GM21423 (cell line): ENCODE results near the gene ZFAND3.
"Not testable (repeated sequence)": the region's sequence is repeated elsewhere in the genome, so short reads cannot be mapped to it uniquely, and the experiment has no call there.

Experiments used
- ATAC-seq: cut with Tn5 transposase; IDR thresholded peaks from one replicate; pipeline ENCODE4 v1.9.1; 2021; ENCODE audit warnings: mild to moderate bottlenecking, moderate library complexity; ENCODE audit not compliant: unreplicated experiment

ZFAND3 gene

DNA sequence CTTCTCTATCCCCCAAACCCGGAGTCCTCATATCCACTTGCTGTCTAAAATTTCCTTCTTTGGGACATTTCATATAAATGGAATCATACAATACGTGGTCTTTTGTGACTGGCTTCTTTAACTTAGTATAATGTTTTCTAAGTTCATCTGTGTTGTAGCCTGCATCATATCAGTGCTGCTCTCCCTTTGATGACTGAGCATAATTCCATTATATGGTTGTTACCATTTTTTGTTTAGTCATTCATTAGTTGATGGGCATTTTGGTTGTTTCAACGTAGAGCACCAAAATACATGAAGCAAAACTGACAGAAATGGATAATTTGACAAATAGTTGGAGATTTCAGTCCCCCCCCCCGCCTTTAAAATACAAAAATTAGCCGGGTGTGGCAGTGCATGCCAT is 71.5 kb downstream of the ZFAND3 start:
- ATAC-seq: no peak

DNA sequence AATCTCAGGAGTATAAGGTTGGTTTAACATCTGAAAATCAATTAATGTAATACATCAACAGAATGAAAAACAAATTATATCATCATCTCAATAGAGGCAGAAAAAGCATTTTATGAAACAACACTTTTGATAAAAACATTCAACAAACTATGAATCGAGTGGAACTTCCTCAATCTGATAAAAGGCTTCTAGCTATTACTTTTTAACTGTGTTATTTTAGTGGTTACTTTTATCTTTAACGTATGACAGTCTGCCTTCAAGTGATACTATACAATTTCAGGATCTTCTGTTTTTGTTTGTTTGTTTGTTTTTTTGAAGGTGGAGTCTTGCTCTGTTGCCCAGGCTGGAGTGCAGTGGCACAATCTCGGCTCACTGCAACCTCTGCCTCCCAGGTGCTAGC is 73.7 kb downstream of the ZFAND3 start:
- ATAC-seq: no peak

DNA sequence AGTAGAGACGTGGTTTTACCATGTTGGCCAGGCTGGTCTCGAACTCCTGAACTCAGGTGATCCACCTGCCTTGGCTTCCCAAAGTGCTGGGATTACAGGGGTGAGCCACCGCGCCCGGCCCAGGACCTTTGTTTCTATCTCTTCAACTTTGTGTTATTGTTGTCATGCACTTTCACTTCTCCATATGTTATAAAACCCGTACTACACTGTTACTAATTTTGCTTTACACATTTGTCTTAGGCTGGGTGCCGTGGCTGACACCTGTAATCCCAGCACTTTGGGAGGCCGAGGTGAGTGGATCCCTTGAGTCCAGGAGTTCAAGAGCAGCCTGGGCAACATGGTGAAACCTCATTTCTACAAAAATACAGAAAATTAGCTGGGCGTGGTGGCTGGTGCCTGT is 74.2 kb downstream of the ZFAND3 start:
- not testable (repeated sequence) for ATAC-seq

DNA sequence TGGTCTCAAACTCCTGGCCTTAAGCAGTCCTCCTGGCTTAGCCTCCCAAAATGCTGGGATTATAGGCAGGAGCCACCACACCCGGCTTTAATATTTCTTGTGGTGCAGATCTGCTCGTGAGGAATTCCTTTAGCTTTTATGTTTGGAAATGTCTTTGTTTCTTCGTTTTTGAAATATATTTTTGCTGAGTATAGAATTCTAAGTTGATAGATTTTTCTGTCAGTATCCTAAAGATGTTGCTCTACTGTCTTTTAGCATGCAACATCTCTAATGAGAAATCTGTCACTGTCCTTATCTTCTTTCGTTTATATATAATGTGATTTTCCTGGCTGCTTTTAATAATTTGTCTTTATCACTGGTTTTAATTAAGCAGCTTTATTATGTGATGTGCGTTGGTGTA is 75.1 kb downstream of the ZFAND3 start:
- no peak for ATAC-seq

DNA sequence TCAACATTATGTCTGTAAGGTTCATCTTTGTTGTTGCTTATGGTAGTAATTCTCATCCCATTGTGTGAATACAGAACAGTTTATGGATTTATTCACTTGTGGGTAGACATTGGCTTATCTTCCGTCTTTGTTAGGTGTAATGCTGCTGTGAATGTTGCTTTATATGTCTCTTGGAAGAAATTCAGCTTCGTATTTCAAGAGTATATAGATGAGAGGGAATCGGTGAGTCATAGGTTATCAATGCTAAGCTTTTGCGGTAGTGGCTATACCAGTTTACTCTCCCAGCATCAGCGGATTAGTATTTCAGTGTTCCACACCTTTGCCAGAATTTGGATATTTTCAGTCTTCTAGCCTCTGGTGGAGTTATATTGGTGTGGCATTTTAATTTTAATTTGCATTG is 77.8 kb downstream of the ZFAND3 start:
- no peak for ATAC-seq

DNA sequence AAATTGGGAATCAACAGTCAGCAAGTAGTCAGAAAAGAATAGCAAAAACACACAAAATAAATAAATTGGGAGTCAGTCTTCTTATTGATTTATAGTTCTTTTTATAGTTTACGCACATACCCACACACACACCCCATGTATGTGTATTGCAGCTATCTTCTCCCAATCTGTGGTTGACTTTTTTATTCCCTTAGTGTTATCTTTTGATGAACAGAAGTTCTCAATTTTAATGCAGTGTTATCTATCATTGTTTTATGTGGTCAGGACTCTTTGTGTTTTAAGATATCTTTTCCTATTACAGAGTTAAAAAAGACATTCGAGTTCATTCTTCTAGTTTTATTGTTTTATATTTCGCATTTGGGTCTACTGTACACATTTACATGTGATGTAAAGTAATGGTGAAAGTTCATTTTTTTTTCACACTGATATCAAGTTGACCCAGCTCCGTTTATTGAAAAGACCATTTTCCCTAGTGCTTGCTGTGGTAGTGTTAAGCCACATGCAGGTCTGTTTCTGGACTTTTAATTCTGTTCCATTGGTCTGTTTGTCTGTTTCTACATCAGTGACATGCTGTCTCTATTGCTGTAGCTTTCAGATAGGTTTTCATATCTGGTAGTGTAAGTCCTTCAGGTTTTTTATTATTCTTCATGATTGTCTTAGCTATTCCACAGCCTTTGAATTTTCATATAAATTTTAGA is 78.4 kb downstream of the ZFAND3 start:
- no peak for ATAC-seq

DNA sequence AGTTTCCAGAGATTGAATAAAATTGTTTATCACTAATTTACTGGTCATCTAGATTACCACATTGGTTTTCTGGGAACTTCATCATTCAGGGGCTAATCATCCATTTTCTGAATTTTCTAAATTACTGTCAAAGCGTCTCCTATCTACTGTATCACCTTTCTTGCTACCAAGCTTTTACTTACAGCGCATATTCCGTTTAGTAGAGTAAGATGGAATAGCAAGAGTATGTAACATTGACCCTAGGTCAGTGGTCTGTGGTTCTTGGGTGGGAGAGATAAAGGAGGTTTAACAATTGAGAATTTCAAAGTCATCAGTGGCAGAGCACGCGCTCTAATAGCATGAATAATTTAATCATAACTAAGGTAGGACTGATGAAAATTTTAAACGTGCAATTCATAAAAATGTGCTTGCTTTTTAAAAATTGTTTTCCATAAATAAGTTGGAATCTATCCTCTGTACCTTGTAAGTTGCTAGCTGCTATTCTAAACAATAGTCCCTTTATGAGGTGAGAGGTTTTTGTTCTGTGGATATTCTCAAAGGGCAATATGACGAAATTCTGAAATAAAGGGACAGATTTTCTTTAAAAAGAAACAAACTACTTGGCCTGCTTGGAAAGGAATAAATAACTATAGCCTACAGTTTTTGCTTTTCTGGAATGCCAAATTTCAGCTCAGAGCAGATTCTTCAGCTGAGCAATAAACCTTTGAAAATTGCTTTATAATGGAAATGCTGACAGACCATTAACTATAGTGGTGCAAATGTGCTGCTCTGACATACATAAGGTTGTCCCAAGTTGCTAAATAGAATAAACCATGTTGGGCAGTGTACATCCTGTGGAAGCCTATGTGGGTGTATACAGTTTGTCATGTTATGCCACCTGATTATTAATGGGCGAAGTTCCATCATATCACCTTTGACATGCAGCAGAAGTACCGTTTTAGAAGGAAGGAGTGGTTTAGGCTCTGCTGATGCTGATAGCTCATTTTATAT is 84.1 kb downstream of the ZFAND3 start:
- ATAC-seq: no peak

DNA sequence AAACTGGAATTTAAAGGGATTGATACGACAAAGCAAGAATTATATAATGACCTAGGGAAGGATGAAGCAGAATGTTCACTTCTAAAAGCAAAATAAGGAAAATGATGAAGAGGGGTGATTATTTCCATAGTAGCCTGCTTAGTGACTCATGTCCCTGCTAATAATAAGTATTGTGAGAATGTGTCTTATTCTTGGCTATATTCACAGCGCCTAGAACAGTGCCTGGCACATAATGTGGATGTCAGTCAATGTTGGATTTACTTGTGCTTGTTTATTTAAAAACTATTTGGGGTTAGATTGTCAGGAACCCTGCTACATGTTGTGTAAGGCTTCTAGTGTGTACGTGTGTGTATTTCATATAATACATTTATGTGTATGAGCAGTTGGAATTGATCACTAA is 85.1 kb downstream of the ZFAND3 start:
- ATAC-seq: no peak

DNA sequence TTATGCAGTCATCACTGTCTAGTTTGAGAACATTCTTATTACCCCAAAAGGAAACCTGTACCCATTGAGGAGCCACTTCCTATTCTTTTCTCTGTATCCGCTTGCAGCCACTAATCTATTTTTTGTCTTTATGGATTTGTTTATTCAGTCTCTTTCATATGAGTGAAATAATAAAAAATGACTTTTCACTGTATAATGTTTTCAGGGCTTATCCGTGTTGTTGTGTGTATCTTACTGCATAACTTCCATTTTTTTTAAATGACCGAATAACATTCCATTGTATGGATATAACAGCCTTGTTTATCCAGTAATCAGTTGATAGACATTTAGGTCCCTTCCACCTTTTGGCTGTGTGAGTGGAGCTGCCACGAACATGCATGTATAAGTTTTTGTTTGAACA is 86.6 kb downstream of the ZFAND3 start:
- no peak for ATAC-seq

DNA sequence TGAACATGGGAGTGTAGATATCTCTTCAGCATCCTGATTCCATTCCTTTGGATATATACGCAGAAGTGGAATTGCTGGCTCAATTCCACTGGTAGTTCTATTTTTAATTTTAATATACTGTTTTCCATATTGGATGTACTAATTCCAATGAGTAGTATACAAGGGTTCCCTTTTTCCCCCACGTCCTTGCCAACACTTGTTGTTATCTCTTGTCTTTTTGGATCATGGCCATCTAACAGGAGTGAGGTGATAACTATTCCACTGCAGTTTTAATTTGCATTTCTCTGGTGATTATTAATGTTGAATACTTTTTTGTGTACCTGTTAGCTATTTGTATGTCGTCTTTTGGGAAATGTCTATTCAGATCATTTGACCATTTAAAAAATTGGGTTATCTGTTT is 91.5 kb downstream of the ZFAND3 start:
- no peak for ATAC-seq

DNA sequence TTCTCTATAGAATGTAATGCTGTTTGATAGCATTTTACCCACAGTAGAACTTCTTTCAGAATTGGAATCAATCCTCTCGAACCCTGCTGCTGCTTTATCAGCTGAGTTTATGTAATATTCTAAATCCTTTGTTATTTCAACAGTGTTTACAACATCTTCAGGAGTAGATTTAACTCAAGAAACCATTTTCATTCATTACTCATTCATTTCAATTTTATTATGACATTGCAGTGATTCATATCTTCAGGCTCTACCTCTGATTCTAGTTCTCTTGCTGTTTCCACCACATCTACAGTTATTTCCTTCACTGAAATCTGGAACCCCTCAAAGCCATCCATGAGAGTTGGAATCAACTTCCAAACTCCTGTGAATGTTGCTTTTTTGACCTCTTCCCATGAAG is 93.7 kb downstream of the ZFAND3 start:
- no peak for ATAC-seq

DNA sequence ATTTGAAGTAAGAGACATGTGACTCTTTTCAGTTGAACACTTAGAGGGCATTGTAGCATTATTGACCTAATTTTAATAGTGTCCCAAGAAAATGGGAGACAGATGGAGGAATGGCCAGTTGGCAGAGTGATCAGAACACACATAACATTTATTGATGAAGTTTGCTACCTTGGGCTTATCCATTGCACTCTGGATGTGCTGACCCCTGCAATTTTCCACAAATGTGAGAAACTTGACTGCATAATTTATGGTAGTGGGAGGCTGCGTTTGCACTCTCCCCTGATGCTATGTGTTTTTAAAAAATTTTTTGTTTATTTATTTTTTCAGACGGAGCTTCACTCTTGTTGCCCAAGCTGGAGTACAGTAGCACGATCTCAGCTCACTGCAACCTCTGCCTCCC is 95.9 kb downstream of the ZFAND3 start:
- ATAC-seq: no peak

DNA sequence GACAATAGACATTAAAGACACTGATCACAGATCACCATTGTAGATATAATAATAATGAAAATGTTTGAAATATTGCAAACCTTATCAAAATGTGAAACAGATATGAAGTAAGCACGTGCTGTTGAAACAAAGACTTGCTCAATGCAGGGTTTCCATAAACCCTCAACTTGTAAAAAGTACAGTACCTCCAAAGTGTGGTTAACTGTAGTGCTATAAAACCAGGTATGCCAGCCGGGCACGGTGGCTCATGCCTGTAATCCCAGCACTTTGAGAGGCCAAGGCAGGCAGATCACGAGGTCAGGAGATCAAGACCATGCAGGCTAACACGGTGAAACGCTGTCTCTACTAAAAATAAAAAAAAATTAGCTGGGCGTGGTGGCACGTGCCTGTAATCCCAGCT is 96.6 kb downstream of the ZFAND3 start:
- ATAC-seq: no peak

DNA sequence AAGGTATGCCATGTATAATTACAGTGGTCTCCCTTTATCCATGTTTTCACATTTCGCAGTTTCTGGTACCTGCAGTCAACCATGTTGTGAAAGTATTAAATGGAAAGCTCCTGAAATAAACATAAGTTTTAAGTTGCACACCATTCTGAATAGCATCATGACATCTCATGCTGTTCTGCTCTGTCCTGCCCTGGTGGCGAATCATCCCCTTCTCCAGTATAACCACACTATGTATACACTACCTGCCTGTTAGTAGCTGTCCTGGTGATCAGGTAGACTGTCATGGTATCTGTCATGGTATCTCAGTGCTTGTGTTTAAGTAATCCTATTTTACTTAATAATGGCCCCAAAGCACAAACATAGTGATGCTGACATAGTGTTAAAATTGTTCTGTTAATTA is 97.1 kb downstream of the ZFAND3 start:
- ATAC-seq: no peak

DNA sequence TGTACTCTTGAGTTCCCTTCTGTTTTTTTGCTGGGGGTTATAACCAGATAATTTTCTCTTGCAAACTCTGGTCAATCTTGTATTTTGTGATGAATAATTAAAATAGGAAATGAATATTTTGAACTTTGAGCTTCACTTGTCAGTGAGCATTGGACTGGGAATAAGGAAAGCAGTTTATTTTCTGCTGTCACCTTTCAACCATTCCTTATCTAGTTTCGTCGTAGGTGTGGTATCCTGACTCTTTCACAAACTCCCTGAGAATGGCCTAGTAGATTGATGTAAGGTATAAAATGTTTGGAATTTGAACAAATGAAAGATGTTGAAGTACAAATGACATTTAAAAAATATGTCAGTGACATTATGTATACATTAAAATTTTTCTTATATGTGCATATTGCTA is 98.0 kb downstream of the ZFAND3 start:
- no peak for ATAC-seq

DNA sequence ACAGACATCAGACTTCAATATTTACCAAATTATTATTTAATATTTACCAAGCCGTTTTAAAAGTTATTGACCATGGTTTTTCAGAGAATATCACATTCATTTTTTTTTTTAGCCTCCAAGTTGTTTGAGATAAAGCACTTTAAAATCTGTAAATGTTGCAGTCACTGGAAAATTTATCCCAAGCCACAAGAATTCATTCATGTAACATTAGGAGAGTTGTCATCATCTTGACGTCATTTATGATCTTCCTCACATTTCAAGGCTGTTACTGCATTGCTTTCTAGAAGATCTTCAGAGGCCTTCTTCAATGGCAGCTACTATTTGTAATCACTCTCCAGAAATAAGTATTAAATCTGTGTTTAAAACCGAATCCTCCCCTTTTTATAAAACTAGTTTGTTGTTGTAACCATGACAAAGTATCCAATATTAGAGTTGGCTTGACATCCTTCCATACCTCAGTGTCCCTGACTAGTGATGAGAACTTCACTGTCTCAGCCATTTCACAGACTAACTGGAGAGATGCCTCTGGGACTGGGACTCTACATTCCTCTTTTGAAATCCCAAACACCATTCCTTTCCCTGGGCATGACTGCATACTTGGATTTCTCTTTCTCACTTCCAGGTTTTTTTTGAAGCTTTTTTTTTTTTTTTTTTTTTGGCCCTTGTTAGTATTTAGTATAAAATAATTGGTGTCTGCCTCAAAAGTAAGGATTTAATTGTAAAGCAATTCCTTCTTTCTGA is 100.1 kb downstream of the ZFAND3 start:
- no peak for ATAC-seq

DNA sequence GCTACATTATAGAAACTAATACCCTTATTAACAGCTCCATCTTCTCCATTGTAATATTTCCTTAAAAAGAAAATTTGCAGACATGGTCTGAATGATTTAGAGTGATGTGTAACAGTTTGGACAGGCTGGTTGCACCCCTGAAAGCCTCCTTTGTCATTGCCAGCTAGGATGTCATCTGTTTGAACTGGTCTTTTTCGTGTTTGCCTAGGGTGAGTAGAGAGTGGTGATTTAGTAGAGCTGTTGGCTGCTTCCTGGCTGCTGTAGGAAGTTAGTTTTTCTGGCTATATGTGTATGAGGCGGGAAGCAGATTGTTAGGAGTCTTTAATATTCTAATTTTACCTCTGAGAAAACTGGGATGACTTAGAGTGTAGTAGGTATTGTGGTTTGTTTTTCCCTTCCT is 101.1 kb downstream of the ZFAND3 start:
- no peak for ATAC-seq

DNA sequence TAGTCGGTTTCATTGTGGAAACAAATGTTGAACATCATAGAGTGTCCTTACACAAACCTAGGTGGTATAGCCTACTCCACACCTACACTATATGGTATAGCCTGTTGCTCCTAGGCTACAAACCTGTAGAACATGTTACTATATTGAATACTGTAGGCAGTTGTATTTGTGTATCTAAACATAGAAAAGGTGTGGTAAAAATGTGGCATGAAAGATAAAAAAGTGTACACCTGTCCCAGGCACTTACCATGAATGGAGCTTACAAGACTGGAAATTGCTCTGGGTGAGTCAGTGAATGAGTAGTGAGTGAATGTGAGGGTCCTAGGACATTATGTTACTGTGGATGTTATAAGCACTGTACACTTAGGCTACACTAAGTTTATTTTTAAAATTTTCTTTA is 103.0 kb downstream of the ZFAND3 start:
- no peak for ATAC-seq

DNA sequence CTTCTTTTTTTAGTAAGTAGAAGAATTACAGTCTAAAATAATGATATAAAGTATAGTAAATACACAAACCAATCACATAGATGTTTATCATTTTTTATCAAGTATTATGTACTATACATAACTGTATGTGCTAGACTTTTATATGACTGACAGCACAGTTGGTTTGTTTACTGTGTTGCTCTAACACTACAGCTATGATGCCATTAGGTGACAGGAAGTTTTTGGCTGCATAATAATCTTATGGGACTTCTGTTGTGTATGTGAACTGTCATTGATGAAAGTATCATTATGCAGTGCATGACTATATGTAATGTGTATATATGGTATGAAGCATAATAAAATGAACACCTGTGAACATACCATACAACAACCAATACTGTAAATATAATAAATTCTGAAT is 104.0 kb downstream of the ZFAND3 start:
- ATAC-seq: no peak

DNA sequence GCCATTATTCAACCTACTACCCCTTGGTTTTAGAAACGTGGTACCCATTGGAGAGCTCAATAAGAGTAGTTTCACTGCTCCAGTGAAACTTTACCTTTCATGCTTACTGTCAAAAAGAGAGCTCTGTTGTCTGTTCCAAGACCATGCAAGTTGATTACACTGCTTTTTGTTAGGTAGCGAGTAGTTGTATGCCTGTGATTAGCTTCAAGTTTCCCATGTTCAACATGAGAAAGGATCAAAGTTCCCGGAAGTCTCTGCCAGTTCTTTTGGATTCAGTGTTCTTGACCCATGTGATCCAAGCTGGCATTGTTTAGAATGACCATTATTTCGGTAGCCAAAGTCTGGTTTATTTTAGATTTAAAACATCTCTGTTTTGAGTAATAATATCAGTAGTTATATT is 107.1 kb downstream of the ZFAND3 start:
- no peak for ATAC-seq

DNA sequence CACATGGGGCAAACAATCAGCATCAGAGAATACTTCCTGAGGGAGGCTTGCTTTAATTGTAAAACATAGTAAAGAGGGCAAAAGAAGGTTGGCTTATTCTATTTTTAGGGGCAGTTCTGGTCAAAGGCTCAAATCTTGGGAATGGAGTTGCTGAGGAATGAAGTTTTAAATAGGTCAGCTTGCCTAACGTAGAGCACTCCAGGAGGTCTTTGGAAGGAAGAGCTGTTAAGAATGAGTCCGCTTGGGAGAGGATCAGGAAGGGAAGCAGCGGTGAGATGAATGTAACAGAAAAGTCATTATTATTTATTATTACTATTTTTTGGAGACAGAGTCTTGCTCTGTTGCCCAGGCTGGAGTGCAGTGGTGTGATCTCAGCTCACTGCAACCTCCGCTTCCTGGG is 108.7 kb downstream of the ZFAND3 start:
- ATAC-seq: no peak
